Left ventricle myocardium inferior (tissue), 1 donor: ENCODE measurements around the gene ALDH3B1. TPM values are rescaled to one million over a fixed set of nuclear protein-coding genes. Genes with fewer than 3 reads are reported as not detected.
"Not testable (repeated sequence)": the region's sequence is repeated elsewhere in the genome, so short reads cannot be mapped to it uniquely, and the experiment has no call there.

Experiments used
- DNase-seq: peaks from one replicate; pipeline ENCODE4 v3.0.0-alpha.2; 2020
- H3K27ac ChIP-seq: fragments of 200-600 bp; replicated peaks from 2 replicates; pipeline ENCODE4 v1.8.0; 2021
- H3K27me3 ChIP-seq: fragments of 200-600 bp; 2 replicates; pipeline ENCODE4 v1.8.0; 2021; ENCODE audit warnings: low read depth
- H3K36me3 ChIP-seq: fragments of 200-600 bp; 2 replicates; pipeline ENCODE4 v1.8.0; 2021
- H3K4me1 ChIP-seq: fragments of 200-600 bp; 2 replicates; pipeline ENCODE4 v1.8.0; 2021
- H3K4me3 ChIP-seq: fragments of 200-600 bp; 2 replicates; pipeline ENCODE4 v1.8.0; 2021; ENCODE audit warnings: mild to moderate bottlenecking, moderate library complexity
- H3K9me3 ChIP-seq: fragments of 200-600 bp; replicated peaks from 2 replicates; pipeline ENCODE4 v1.8.0; 2021
- intact Hi-C: fragments of 100-400 bp; cut with micrococcal nuclease; formaldehyde crosslinking; loops from one replicate; pipeline ENCODE4 v1.11.0; 2022
- total RNA-seq: library from RNA; stranded (reverse); fragmentation: NEBNext Ultra II Directional; extraction: Animal tissue kit (Norgen Biotek cat#: 25700); gene quantifications from one replicate; pipeline ENCODE4 v1.2.1, GENCODE V29; 2021
- TF ChIP-seq, protein P1 (sequence below): fragments of 200-600 bp; IDR thresholded peaks from 2 replicates; pipeline ENCODE4 v1.8.0; 2021; ENCODE audit warnings: antibody characterized with exemption, mild to moderate bottlenecking, borderline replicate concordance
- donor health status: DM: no; HTN: yes; CAD: no; lungs with severe emphysema.

The ALDH3B1 gene
- total RNA-seq, 1 donor from 2014 or later, result 3.7 TPM

DNA sequence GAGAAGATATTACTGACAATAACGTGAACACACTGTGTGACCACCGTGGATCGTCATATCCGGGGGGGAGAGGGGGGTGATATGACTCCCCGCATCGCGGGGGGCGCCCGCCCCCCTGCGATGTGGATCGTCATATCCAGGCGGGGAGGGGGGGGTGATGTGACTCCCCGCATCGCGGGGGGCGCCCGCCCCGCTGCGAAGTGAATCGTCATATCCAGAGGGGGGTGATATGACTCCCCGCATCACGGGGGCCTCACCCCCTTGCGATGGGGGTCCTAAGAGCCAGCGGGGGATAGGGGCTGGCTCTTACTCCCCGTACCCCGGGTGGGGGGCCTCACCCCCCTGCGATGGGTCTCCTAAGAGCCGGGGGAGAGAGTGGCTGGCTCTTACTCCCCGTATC is 26.2 kb upstream of the ALDH3B1 start:
- intact Hi-C loops, result no loop called here
- Histone ChIP-seq H3K27me3 (peaks cover 24% of the 10 kb centered on the region), H3K9me3 (no peaks in the 10 kb centered on the region), H3K4me3 (no peak overlapping the region), H3K4me1 (no peaks in the 10 kb centered on the region), H3K36me3 (no peaks in the 10 kb centered on the region), H3K27ac (no peak overlapping the region)
- TF ChIP-seq, protein P1, sequence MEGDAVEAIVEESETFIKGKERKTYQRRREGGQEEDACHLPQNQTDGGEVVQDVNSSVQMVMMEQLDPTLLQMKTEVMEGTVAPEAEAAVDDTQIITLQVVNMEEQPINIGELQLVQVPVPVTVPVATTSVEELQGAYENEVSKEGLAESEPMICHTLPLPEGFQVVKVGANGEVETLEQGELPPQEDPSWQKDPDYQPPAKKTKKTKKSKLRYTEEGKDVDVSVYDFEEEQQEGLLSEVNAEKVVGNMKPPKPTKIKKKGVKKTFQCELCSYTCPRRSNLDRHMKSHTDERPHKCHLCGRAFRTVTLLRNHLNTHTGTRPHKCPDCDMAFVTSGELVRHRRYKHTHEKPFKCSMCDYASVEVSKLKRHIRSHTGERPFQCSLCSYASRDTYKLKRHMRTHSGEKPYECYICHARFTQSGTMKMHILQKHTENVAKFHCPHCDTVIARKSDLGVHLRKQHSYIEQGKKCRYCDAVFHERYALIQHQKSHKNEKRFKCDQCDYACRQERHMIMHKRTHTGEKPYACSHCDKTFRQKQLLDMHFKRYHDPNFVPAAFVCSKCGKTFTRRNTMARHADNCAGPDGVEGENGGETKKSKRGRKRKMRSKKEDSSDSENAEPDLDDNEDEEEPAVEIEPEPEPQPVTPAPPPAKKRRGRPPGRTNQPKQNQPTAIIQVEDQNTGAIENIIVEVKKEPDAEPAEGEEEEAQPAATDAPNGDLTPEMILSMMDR, result no peak
- no peak for DNase-seq

GRCh38 chr11:67985302-67985701 is 24.8 kb upstream of the ALDH3B1 start:
- DNase-seq, H3K9me3 ChIP-seq, intact Hi-C loops, H3K27ac ChIP-seq, H3K4me3 ChIP-seq, H3K4me1 ChIP-seq, H3K36me3 ChIP-seq: not testable (repeated sequence)
- H3K27me3 ChIP-seq, result peaks cover 23% of the 10 kb centered on the region

DNA sequence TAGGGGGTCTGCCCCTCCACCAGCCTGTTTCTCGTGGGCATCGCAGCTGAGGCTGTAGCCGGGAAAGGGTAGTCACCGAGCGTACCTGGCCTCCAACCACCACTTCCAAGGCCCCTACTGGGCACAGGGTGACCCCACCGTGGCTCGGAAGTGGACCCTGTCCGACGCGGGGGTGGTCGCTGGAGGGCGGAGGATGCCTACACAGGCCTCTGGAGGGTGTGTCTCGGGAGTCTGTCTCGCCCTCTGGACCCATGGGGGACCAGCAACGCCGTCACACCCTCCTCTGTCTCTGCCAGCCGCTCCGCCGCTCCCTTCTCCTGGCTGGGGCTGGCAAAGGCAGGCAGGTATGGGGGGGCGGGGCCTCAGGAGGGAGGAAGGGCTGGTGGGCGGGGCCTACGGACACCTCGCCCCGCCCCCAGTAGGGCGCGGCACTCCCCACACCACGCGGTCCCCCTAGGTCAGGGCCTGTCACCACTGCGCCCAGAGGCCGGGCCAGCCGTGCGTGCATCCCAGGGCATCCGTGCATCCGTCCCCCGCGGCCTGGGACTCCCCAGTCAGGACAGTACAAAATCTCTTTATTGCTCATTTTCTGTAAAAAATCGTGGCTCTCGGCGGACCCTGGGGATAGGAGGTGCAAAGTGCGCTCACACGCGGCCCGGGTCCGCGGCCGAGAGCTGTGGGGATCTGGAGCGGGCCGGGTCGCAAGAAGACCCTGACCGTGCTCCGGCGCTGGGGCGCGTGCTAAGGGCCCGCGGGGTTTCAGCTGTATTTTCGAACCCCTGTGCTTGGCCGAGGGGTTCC is 19.4 kb upstream of the ALDH3B1 start:
- peaks cover 11% of the 10 kb centered on the region for H3K4me1 ChIP-seq
- DNase-seq, H3K36me3 ChIP-seq, intact Hi-C loops, H3K27ac ChIP-seq, H3K9me3 ChIP-seq: not testable (repeated sequence)
- peaks cover 25% of the 10 kb centered on the region for H3K27me3 ChIP-seq
- peak overlapping the region; percentile 55 for H3K4me3 ChIP-seq

- H3K9me3 ChIP-seq, H3K36me3 ChIP-seq, intact Hi-C loops, DNase-seq, H3K27ac ChIP-seq: not testable (repeated sequence)
- peak overlapping the region; percentile 55 for H3K4me3 ChIP-seq
- H3K27me3 ChIP-seq, result peaks cover 25% of the 10 kb centered on the region
- H3K4me1 ChIP-seq, result peaks cover 11% of the 10 kb centered on the region
Measured at GRCh38 chr11:67991347-67992121, 18.6 kb upstream of the ALDH3B1 start.

DNA sequence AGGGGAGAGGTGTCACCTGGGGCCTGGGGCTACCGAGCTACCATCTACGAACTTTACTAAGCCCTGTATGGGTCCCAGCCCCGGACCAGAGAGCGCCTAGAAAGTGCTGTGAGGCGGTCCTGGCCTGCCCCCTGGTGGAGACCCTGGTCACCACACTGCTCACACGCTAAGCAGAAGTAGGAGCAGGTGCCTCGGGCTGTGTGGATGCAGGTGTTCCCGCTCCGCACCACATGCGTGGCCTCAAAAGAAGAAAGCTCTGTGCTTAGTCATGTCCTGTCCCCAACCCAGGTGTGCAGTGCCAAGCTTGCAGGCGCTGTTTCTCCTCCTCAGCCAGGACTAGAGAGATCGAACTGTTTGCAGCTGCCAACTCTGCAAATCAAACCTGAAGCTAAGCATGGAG is 16.3 kb upstream of the ALDH3B1 start:
- Histone ChIP-seq H3K4me1 (peaks cover 11% of the 10 kb centered on the region), H3K27me3 (peaks cover 25% of the 10 kb centered on the region)
- H3K4me3 ChIP-seq, H3K36me3 ChIP-seq, H3K27ac ChIP-seq, intact Hi-C loops, H3K9me3 ChIP-seq, DNase-seq: not testable (repeated sequence)
- TF ChIP-seq, protein P1, result peak; percentile 65

GRCh38 chr11:67994387-67994786 is 15.7 kb upstream of the ALDH3B1 start:
- H3K4me3 ChIP-seq, intact Hi-C loops, H3K36me3 ChIP-seq, H3K9me3 ChIP-seq, DNase-seq, H3K27ac ChIP-seq: not testable (repeated sequence)
- peaks cover 11% of the 10 kb centered on the region for H3K4me1 ChIP-seq
- peaks cover 25% of the 10 kb centered on the region for H3K27me3 ChIP-seq

DNA sequence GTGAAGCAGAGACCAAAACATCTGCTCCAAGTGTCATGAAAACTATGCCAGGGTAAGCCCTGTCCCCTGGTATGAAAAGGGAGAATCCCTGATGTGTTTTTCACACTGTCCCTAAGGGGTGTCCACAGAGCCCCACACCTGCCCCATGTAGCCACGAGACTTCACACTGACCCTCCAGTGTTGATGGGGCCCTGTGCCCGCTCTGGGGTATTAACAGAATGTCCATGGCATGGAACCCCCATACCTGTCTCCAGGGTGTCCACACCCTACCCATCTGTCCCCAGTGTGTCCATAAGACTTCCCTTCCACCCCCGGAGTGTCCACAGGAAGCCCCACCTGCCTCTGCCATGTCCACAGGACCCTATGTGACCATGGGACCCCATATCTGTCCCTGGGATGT is 15.0 kb upstream of the ALDH3B1 start:
- H3K27ac ChIP-seq, H3K9me3 ChIP-seq, H3K36me3 ChIP-seq, intact Hi-C loops, H3K4me3 ChIP-seq, DNase-seq: not testable (repeated sequence)
- H3K4me1 ChIP-seq, result peaks cover 11% of the 10 kb centered on the region
- H3K27me3 ChIP-seq, result peaks cover 25% of the 10 kb centered on the region

DNA sequence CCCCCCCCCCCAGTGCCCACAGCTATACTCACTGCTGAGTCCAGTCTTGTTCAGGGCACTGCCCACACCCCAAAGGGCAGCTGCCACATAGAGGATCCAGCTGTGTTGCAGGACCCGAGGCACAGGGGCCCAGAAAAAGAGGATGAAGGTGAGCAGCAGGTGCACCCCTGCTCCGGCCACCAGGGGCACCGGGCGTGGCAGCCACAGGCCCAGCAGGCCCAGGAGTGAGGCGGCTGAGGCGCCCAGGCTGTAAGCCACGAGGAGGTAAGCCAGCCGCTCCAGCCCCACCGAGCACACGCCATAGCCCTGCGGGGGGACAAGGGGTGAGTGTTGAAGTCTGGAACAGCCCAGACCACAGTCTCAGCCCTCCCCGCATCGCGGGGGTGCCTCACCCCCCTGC is 14.5 kb upstream of the ALDH3B1 start:
- DNase-seq, H3K27ac ChIP-seq, H3K36me3 ChIP-seq, intact Hi-C loops, H3K9me3 ChIP-seq, H3K4me3 ChIP-seq: not testable (repeated sequence)
- peaks cover 11% of the 10 kb centered on the region for H3K4me1 ChIP-seq
- peaks cover 24% of the 10 kb centered on the region for H3K27me3 ChIP-seq
